Measurements from ENCODE around the gene CARMIL1. TPM values are rescaled to one million over a fixed set of nuclear protein-coding genes. Genes with fewer than 3 reads are reported as not detected.

The CARMIL1 gene
- total RNA-seq, 1 experiment from 2014 or later = 23.6 TPM

DNA sequence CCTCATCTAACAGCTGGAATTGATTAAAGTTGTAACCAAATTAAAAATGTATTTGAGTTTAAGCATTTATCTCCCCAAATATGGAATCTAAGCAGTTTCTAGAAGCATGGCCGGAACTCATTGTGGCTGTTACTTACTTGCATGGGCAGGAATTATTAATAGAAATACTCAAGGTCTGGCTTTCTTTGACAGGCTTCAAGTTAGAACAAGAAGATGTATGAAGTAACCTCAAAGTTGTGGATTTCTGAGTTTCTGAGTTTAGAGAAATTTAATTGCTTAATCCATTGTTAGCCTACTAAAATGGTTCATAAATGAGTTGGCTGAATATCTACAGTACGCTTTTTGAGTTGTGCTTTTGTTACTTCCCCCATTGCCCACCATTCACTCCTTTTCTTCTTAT is 7.7 kb downstream of the CARMIL1 start:
- no peak overlapping the region for H3K4me2 ChIP-seq (ENCODE audit: insufficient read depth, insufficient read length, low read length)
- H3K27me3 ChIP-seq (ENCODE audit: insufficient read depth, low read length) = no peaks in the 10 kb centered on the region
- no peak overlapping the region for H3K56ac ChIP-seq (ENCODE audit: insufficient read length, low read depth, low read length)
- no peak overlapping the region for H3K9ac ChIP-seq (ENCODE audit: extremely low read depth, insufficient read length, low read length)
- no peak for DNase-seq
- no peaks in the 10 kb centered on the region for H3K9me3 ChIP-seq (ENCODE audit: control insufficient read depth, low read depth, low read length)
- TF ChIP-seq CTCF (conservative IDR thresholded peaks at IDR 0.05) = no peak
- H3K79me2 ChIP-seq (ENCODE audit: insufficient read depth, low read length) = peaks cover 3% of the 10 kb centered on the region; the same call in 1 of the 2 replicates
- H2BK15ac ChIP-seq (ENCODE audit: low read depth, low read length) = no peak overlapping the region
- H3K23me2 ChIP-seq (ENCODE audit: insufficient read length, low read depth, low read length, poor library complexity, severe bottlenecking) = no peaks in the 10 kb centered on the region
- H3T11ph ChIP-seq (ENCODE audit: low read length) = no peak overlapping the region
- Mint-ChIP-seq H3K36me3 (ENCODE audit: insufficient read depth in 1 of 3, low read depth in 3 of 3) (peaks cover 0 to 9% (median 7%) of the 10 kb centered on the region in 3 experiments; a peak in 6 of 7 replicates), H3K27me3 (ENCODE audit: low read depth) (no peaks in the 10 kb centered on the region), H3K9me3 (no peaks in the 10 kb centered on the region), H3K27ac (no peak overlapping the region), H3K4me1 (peaks cover 19 to 21% of the 10 kb centered on the region in 2 experiments), H3K4me3 (no peak overlapping the region)
- H4K5ac ChIP-seq (ENCODE audit: insufficient read length, low read depth, low read length) = no peak overlapping the region
- peaks cover 4% of the 10 kb centered on the region for H3K79me1 ChIP-seq (ENCODE audit: insufficient read depth, low read depth, low read length, poor library complexity, severe bottlenecking)
- H2AK5ac ChIP-seq (ENCODE audit: insufficient read length, low read length) = no peak overlapping the region
- no peak overlapping the region for H2BK5ac ChIP-seq (ENCODE audit: insufficient read length, low read length)
- no CpG with 5 or more reads among the region's 2 CpGs for WGBS (ENCODE audit: extremely low coverage, insufficient read length, low lambda C conversion rate)
- H2BK12ac ChIP-seq (ENCODE audit: insufficient read length, low read depth, low read length) = no peak overlapping the region
- H3K4me1 ChIP-seq (ENCODE audit: insufficient read depth, low read length) = no peaks in the 10 kb centered on the region
- no peak overlapping the region for H2AFZ ChIP-seq (ENCODE audit: low read length)
- H3K4ac ChIP-seq (ENCODE audit: low read depth, low read length) = no peak overlapping the region
- no peak overlapping the region for H3K27ac ChIP-seq (ENCODE audit: insufficient read length, low read depth, low read length)
- H3K14ac ChIP-seq (ENCODE audit: insufficient read depth, low read length) = no peak overlapping the region
- no peak overlapping the region for H2BK120ac ChIP-seq (ENCODE audit: low read depth, low read length, poor library complexity, severe bottlenecking)
- H4K91ac ChIP-seq (ENCODE audit: insufficient read length, low read depth, low read length) = no peak overlapping the region
- no peak overlapping the region for H3K23ac ChIP-seq (ENCODE audit: insufficient read length, low read depth, low read length)
- H4K20me1 ChIP-seq (ENCODE audit: control insufficient read depth, insufficient read depth, insufficient read length) = no peaks in the 10 kb centered on the region
- no peak overlapping the region for H4K8ac ChIP-seq (replicated peaks; ENCODE audit: insufficient read length, low read depth, low read length)
- no peak overlapping the region for H2BK20ac ChIP-seq (ENCODE audit: low read depth, low read length, poor library complexity, severe bottlenecking)
- H3K18ac ChIP-seq (ENCODE audit: insufficient read length, low read depth, low read length) = no peak overlapping the region

Measured in H9 (cell line).